HG02798 (cell line): ENCODE data around the gene RGPD6.
"Not testable (repeated sequence)": the region's sequence is repeated elsewhere in the genome, so short reads cannot be mapped to it uniquely, and the experiment has no call there.

Experiments used
- ATAC-seq: cut with Tn5 transposase; IDR thresholded peaks from one replicate; pipeline ENCODE4 v1.9.1; 2021; ENCODE audit warnings: mild to moderate bottlenecking; ENCODE audit not compliant: unreplicated experiment, poor library complexity

The RGPD6 gene

GRCh38 chr2:110576763-110577416, at the start of gene RGPD6:
Gene RGPD6 (minus strand): TSS chr2:110577222. CDS start chr2:110577024, 198 bp downstream.
- peak; percentile 99 for ATAC-seq

DNA sequence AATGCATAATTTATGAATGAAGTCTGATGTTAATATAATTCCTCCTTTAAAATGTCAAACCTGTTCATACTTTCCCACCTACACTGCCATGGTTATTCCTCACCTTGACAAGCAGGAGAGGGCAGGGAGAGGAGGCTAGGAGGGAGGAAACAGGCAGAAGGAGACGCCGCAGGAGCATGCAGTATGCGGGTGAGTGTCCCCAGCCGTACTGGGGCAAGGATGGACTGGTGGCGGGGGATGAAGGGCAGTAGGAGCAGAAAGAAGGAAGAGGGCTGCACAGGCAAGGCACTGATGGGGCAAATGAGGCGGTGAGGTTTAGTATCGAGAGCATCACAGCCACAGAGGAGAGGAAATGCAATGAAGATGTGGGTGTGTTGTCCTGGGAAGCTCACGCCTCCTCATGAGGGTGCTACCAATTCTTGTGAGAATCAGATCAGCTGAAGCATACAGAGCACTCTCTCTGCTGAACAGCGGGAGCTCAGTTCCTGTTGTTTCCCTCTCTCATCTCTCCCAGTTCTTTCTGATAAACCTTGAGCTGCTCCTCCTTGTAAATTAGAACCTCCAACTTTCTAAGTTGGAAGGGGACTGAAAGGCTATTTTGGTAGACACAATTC, 42.4 kb upstream of the RGPD6 start:
- not testable (repeated sequence) for ATAC-seq

DNA sequence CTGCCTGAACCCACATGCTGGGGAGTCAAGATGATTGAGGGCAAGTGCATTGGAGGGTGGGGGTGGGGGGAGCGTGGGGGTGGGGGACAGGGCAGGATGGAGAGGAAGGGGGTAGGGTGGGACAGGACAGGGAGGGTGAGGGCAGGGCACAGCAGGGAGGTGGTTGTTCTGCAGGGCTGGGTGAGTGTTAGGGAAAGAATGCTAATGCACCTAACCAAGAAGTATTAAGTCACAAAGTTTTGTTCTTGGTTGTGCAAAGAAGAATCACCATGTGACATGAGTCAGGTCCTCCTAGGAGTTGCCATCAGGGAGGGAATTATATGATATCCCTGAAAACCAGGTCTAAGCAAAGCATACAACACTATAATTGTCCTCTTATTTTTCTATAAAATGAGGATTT, 36.9 kb upstream of the RGPD6 start:
- ATAC-seq, result not testable (repeated sequence)

GRCh38 chr2:110610613-110611250, 33.7 kb upstream of the RGPD6 start:
- peak; percentile 36 for ATAC-seq

DNA sequence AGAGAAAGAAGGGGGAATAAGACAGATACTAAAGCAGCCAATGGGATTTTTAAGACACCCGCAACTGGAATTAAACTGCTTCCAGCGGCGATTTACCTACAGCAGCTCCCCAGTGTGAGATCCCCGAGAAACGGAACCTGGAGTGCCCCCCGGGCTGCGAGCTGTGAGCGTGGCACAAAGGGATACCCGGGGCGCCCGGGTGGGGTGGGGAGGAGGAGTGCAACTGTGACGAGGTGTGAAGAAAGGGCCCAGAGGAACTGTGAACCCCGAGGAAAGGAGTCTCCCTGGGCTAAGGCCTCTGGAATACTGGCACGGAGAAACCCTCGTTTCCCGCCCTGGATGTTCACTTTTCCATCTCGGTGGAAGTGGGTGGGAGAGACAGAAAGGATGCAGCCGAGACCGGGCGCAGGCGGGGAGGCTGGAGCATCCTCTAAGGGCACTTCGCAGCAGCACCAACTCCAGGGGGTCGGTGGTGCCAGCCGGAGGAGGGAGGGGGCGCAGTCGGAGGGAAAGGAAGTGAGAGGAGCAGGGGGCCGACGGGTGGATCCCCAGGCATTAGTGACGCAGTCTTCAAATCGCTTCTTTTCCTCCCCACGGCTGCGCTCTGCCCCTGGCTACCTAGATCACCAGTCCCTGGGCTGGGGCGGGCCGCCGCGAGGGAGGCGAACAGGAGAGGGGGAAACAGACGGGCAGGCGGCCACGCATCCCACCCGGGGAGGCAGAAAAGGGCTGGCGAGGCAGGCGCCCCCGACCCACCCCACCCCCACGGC, 33.0 kb upstream of the RGPD6 start:
- peak; percentile 31 for ATAC-seq

DNA sequence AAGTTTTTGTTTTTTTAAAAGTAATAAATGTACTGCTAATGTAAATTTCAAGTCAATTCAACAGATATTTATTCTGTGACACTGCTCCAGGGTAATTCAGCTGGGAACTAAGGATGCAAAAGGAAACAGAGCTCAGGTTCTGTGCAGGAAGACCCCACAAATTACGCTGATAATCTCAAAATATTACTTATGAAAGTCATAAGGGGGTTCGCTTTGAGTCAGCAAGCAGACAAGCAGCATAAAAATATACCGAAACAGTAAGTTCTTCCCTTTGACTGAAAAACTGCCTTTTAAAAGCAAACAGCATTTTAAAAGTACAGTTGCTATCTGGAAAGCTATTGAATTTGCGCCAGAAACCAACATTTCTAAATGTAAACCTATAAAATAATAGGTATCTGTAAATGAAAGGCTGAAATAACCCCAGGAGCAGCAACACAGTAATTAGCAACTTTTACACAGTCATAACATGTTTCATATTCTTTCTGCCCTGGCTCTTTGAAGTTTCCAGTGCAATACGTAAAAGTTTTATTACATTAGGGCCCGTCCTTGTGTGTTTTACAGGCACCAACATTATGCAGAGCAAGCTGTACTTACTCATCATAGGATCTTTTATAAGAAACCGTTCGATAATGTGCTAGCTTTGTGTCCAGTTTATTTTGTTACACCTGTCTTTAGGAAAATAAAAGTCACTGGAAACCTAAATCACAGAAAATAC, 31.9 kb upstream of the RGPD6 start:
- not testable (repeated sequence) for ATAC-seq

- ATAC-seq, result not testable (repeated sequence)
These were observed 28.0 kb upstream of the RGPD6 start for GRCh38 chr2:110605057-110605456.

DNA sequence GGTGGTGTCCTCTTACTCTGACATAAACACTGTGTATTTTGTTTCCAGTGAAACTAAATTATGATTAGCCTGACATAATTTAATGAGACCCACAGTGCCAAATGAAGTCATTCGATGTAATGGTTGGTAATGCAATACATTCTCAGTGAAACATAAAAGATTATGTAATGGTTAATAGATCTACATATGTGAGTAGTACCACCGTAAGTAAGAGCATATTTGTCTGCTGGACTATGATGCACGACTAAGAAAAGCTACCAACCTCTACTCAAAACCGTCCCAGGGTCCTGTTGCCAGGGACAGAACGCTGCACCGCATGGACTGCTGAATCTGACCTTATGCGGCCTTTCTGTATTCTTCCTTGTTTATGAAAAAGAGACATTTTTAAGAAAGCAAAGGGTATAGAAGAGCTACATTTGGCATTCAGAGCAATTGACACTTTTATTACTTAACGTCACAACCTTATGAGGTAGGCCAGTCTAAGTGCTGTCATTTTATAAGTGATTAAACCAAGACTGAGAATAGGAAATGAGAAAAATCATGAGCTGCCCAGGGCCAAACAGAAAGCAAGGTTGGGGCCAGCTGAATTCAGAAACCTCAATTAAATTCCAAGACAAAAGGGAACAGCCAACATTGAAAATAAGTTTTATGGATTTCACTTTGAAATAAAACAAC, 27.0 kb upstream of the RGPD6 start:
- not testable (repeated sequence) for ATAC-seq

- ATAC-seq, result not testable (repeated sequence)
These were observed 25.1 kb upstream of the RGPD6 start for GRCh38 chr2:110602139-110602538.

GRCh38 chr2:110591973-110592372, 15.0 kb upstream of the RGPD6 start:
- not testable (repeated sequence) for ATAC-seq

DNA sequence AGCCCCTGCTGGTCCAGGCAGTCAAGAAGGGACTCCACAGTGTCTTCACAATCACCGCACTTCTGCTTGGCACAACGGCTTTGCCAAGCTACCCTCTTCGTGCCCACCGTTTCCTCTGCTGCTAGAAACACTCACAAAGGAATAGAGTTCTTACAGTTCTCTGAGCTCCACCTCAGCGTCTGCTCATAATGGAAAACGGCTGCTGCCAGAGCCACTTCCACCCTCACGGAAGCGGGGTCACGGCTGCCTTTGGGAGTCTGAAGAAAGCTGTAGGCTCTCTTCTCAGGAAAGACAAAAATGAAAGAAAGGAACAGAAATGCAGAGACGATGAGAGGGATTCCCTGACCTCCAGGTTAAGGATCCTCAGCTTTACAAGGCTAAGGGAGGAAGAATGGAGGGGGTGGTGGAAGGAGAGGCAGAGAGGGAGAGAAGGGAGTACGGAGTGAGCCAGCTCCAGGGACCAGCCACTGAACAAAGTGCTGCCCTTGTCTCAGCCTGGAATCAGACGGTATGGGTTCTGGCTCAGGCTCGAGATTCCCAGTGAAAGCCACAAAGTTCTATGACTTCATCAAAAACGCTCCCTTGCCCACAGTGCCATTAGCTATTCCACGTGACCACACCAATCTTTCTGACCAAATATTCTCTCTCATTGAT, 12.8 kb upstream of the RGPD6 start:
- ATAC-seq, result not testable (repeated sequence)

DNA sequence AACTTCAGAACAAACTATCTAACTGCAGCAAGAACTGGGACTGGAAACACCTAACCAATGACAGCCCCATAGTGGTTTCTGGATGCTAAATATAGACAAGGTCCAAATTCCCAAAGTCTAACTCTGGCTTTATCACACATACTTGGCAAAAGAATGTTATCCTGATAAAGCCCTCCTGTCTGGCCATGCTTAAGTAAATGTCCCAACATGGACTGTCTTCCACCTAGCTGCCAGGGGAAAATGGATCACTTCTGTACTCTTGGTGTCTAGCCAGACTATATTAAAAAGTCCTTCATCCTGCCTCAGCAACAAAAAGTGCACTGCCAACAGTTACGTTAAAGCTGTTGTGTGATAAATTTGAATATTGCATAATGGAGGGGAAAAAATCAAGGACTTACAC, 11.5 kb upstream of the RGPD6 start:
- not testable (repeated sequence) for ATAC-seq

GRCh38 chr2:110579216-110579965, 2.4 kb upstream of the RGPD6 start:
- not testable (repeated sequence) for ATAC-seq

DNA sequence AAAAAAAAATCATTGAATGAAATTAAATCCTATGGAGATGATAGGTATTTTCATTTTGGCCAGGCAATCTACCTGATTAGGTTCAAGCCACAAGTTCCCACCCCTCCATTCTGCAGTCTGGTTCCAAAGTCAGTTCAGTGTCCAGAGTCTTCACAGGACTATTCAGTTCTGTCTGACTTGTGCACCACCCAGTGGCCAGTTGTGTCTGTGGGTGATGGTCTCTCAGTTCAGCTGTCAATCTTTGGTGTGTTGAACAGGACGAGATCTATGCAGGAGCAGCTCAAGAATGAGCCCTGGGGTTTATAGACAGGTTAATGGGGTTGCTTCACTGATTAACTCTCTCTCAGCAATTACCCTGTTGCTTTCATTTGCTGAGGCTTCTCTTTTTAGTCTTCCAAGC, 1.4 kb upstream of the RGPD6 start:
- ATAC-seq, result peak; percentile 46

DNA sequence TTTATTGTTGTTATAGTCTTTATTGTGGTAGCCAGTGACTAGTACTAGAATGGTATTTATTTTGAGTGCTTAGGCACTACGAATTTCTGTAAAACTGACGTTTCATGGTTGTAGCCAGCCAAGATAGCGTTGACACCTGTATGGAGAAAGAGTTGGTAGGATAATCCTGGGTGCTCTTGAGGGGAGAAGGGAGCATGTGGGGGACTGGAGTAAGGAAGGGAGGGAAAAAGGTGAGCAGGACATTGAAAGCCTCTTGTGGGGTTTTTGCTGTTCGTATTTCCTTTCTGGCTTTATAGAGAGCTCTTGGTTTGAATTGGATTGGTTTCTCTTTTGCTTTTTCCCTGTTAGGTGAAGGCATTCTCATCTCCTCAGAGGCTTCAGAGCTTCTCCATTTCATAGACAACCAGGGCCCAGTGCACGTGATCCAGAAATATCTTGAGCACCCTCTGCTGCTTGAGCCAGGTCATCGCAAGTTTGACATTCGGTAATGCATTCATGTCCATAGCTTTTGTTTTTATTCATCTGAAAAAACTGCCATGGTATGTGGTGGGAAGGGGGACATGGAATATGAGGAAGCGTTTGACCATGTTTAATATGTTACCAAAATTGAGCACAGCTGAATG, 77.2 kb downstream of the RGPD6 start:
- peak; percentile 82 for ATAC-seq

- not testable (repeated sequence) for ATAC-seq
These were observed 81.0 kb downstream of the RGPD6 start for GRCh38 chr2:110496027-110496426.

DNA sequence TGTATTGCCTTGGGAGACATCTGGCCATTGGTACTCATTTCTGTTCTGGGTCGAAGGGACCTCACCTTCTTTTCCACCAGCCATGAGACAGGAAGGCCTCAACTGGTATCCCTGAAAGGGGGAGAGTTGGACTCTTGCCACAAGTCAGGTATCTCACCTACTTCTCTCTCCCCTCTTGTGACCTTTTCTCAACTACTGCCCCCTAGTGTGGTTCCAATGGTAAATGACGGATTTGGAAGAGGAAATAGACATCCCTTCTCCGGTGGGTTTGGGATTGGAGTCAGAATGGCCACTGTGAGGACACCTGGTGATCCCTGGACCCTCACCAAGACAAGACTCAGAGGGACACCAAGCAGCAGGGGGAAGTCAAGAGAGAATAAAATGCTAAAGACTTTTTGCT, 82.5 kb downstream of the RGPD6 start:
- ATAC-seq, result not testable (repeated sequence)

DNA sequence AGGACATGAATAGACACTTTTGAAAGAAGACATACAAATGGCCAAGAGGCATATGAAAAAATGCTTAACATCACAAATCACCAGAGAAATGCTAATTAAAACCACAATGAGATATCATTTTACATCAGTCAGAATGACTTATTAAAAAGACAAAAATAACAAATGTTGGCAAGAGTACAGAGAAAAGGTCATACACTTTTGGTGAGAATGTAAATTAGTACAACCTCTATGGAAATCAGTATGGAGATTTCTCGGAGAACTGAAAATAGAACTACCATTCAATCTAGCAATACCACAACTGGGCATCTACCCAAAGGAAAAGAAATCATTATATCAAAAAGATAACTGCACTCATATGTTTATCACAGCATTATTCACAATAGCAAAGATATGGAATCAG, 88.0 kb downstream of the RGPD6 start:
- ATAC-seq, result not testable (repeated sequence)
